H9 (cell line): ENCODE data around the gene OR51E1. TPM values are rescaled to one million over a fixed set of nuclear protein-coding genes. Genes with fewer than 3 reads are reported as not detected.

Experiments
- DNase-seq: peaks from one replicate; pipeline ENCODE4 v3.0.0-alpha.2; 2017
- H2AFZ ChIP-seq: one replicate; pipeline ENCODE4 v1.6.1; 2013; ENCODE audit warnings: mild to moderate bottlenecking, low read length, control low read depth, moderate library complexity
- H2AK5ac ChIP-seq: 2 replicates; pipeline ENCODE4 v1.6.1; 2013; ENCODE audit warnings: low read length, control low read depth, mixed read lengths; ENCODE audit not compliant: insufficient read length
- H2BK120ac ChIP-seq: one replicate; pipeline ENCODE4 v1.6.1; 2013; ENCODE audit warnings: low read depth, mild to moderate bottlenecking, low read length, control low read depth, inconsistent platforms; ENCODE audit not compliant: poor library complexity, severe bottlenecking
- H2BK12ac ChIP-seq: 2 replicates; pipeline ENCODE4 v1.6.1; 2013; ENCODE audit warnings: low read length, control low read depth, mixed read lengths, low read depth; ENCODE audit not compliant: insufficient read length
- H2BK15ac ChIP-seq: 2 replicates; pipeline ENCODE4 v1.6.1; 2013; ENCODE audit warnings: low read depth, low read length, control low read depth
- H2BK20ac ChIP-seq: one replicate; pipeline ENCODE4 v1.6.1; 2013; ENCODE audit warnings: low read depth, mild to moderate bottlenecking, low read length, control low read depth, inconsistent platforms; ENCODE audit not compliant: poor library complexity, severe bottlenecking
- H2BK5ac ChIP-seq: 2 replicates; pipeline ENCODE4 v1.6.1; 2013; ENCODE audit warnings: low read length, control low read depth, mixed read lengths; ENCODE audit not compliant: insufficient read length
- H3K14ac ChIP-seq: 2 replicates; pipeline ENCODE4 v1.6.1; 2013; ENCODE audit warnings: low read length, control low read depth; ENCODE audit not compliant: insufficient read depth
- H3K18ac ChIP-seq: 2 replicates; pipeline ENCODE4 v1.6.1; 2013; ENCODE audit warnings: low read depth, mild to moderate bottlenecking, mixed read lengths, low read length, control low read depth; ENCODE audit not compliant: insufficient read length
- H3K23ac ChIP-seq: 2 replicates; pipeline ENCODE4 v1.6.1; 2013; ENCODE audit warnings: low read length, control low read depth, mixed read lengths, low read depth; ENCODE audit not compliant: insufficient read length
- H3K23me2 ChIP-seq: 2 replicates; pipeline ENCODE4 v1.6.1; 2013; ENCODE audit warnings: low read depth, mild to moderate bottlenecking, mixed read lengths, low read length, control low read depth; ENCODE audit not compliant: insufficient read length, poor library complexity, severe bottlenecking
- H3K27ac ChIP-seq: 2 replicates; pipeline ENCODE4 v1.5.1; 2013; ENCODE audit warnings: low read length, control low read depth, mixed read lengths, low read depth; ENCODE audit not compliant: insufficient read length
- H3K27me3 ChIP-seq: 2 replicates; pipeline ENCODE4 v1.6.1; 2013; ENCODE audit warnings: low read length, control low read depth, inconsistent platforms; ENCODE audit not compliant: insufficient read depth
- H3K4ac ChIP-seq: 2 replicates; pipeline ENCODE4 v1.6.1; 2013; ENCODE audit warnings: low read depth, mild to moderate bottlenecking, control low read depth, inconsistent platforms, low read length, moderate library complexity
- H3K4me1 ChIP-seq: 2 replicates; pipeline ENCODE4 v1.6.1; 2013; ENCODE audit warnings: low read length, control low read depth, inconsistent platforms; ENCODE audit not compliant: insufficient read depth
- H3K4me2 ChIP-seq: 2 replicates; pipeline ENCODE4 v1.6.1; 2013; ENCODE audit warnings: low read length, control low read depth, mixed read lengths; ENCODE audit not compliant: insufficient read length, insufficient read depth
- H3K56ac ChIP-seq: 2 replicates; pipeline ENCODE4 v1.6.1; 2013; ENCODE audit warnings: low read depth, mild to moderate bottlenecking, mixed read lengths, low read length, control low read depth; ENCODE audit not compliant: insufficient read length
- H3K79me1 ChIP-seq: 2 replicates; pipeline ENCODE4 v1.6.1; 2013; ENCODE audit warnings: low read depth, mild to moderate bottlenecking, moderate library complexity, low read length, control low read depth, inconsistent platforms; ENCODE audit not compliant: insufficient read depth, poor library complexity, severe bottlenecking
- H3K79me2 ChIP-seq: 2 replicates; pipeline ENCODE4 v1.6.1; 2013; ENCODE audit warnings: low read length, control low read depth, inconsistent platforms; ENCODE audit not compliant: insufficient read depth
- H3K9ac ChIP-seq: 2 replicates; pipeline ENCODE4 v1.6.1; 2013; ENCODE audit warnings: low read length, control low read depth, mixed read lengths; ENCODE audit not compliant: insufficient read length; ENCODE audit errors: extremely low read depth
- H3K9me3 ChIP-seq: one replicate; pipeline ENCODE4 v1.6.1; 2013; ENCODE audit warnings: low read depth, low read length, inconsistent platforms; ENCODE audit not compliant: control insufficient read depth
- H3T11ph ChIP-seq: one replicate; pipeline ENCODE4 v1.6.1; 2013; ENCODE audit warnings: mild to moderate bottlenecking, low read length, control low read depth, inconsistent platforms
- H4K20me1 ChIP-seq: one replicate; pipeline ENCODE4 v1.6.1; 2013; ENCODE audit not compliant: control insufficient read depth, insufficient read length, insufficient read depth
- H4K5ac ChIP-seq: 2 replicates; pipeline ENCODE4 v1.6.1; 2013; ENCODE audit warnings: low read depth, mild to moderate bottlenecking, mixed read lengths, low read length, control low read depth; ENCODE audit not compliant: insufficient read length
- H4K8ac ChIP-seq: replicated peaks from 2 replicates; pipeline ENCODE4 v1.6.1; 2013; ENCODE audit warnings: low read length, control low read depth, mixed read lengths, low read depth; ENCODE audit not compliant: insufficient read length
- H4K91ac ChIP-seq: 2 replicates; pipeline ENCODE4 v1.6.1; 2013; ENCODE audit warnings: low read depth, mild to moderate bottlenecking, moderate library complexity, mixed read lengths, low read length, control low read depth; ENCODE audit not compliant: insufficient read length
- H3K27ac Mint-ChIP-seq, 3 experiments: 2 replicates in 2 of 3; 3 replicates in 1 of 3; pipeline ENCODE4 v1.8.0; 2020 to 2021; ENCODE audit warnings: mixed read lengths in 3 of 3, mild to moderate bottlenecking in 1 of 3, moderate library complexity in 1 of 3
- H3K27me3 Mint-ChIP-seq: 2 replicates; pipeline ENCODE4 v1.8.0; 2021; ENCODE audit warnings: low read depth, mild to moderate bottlenecking, moderate library complexity, mixed read lengths
- H3K36me3 Mint-ChIP-seq, 3 experiments: 2 replicates in 2 of 3; 3 replicates in 1 of 3; pipeline ENCODE4 v1.8.0; 2020 to 2021; ENCODE audit warnings: low read depth in 3 of 3, mixed read lengths in 3 of 3; ENCODE audit not compliant: insufficient read depth in 1 of 3
- H3K4me1 Mint-ChIP-seq, 2 experiments: 2 replicates each; pipeline ENCODE4 v1.8.0; 2020; ENCODE audit warnings: mixed read lengths in 2 of 2
- H3K4me3 Mint-ChIP-seq, 2 experiments: 2 replicates in 1 of 2; 3 replicates in 1 of 2; pipeline ENCODE4 v1.8.0; 2020 to 2021; ENCODE audit warnings: mild to moderate bottlenecking in 2 of 2, mixed read lengths in 2 of 2, moderate library complexity in 1 of 2
- H3K9me3 Mint-ChIP-seq, 2 experiments: 2 replicates in 1 of 2; 3 replicates in 1 of 2; pipeline ENCODE4 v1.8.0; 2020; ENCODE audit warnings: mild to moderate bottlenecking in 2 of 2, mixed read lengths in 2 of 2, moderate library complexity in 1 of 2
- WGBS: extraction: QIAGEN DNeasy Blood & Tissue Kit; methylation state at CpG from one replicate; pipeline ENCODE4 v1.1.7; 2013; ENCODE audit warnings: missing lambda C conversion rate, low lambda C conversion rate, mixed read lengths; ENCODE audit not compliant: insufficient read length; ENCODE audit errors: extremely low coverage; 5-methylcytosine and 5-hydroxymethylcytosine counted together
- total RNA-seq: library from RNA; stranded (reverse); gene quantifications from 2 replicates; pipeline ENCODE4 v1.2.1, GENCODE V29; 2021
- TF ChIP-seq, protein P1 (sequence below): fragments of 200-600 bp; sonication (generic); conservative IDR thresholded peaks from 3 replicates; pipeline ENCODE4 v1.8.0; 2021; ENCODE audit warnings: antibody characterized with exemption, mild to moderate bottlenecking

The OR51E1 gene
- total RNA-seq, 1 experiment from 2014 or later = not detected

- Mint-ChIP-seq H3K4me3 (no peak overlapping the region), H3K9me3 (no peaks in the 10 kb centered on the region; a peak in 1 of 5 replicates)
- no CpG with 5 or more reads among the region's 1 CpG for WGBS
Observed at GRCh38 chr11:4700436-4700820, 56.6 kb downstream of the OR51E1 start.

More at GRCh38 chr11:4700436-4700820, 56.6 kb downstream of the OR51E1 start:
- H3T11ph ChIP-seq = no peak overlapping the region
- H3K4me1 ChIP-seq = peaks cover 4% of the 10 kb centered on the region; the same call in 1 of the 2 replicates
- H3K14ac ChIP-seq = no peak overlapping the region
- H2AK5ac ChIP-seq = no peak overlapping the region
- H2BK12ac ChIP-seq = no peak overlapping the region
- no peaks in the 10 kb centered on the region for H3K27me3 Mint-ChIP-seq
- H4K20me1 ChIP-seq = no peaks in the 10 kb centered on the region
- no peak overlapping the region for H2BK15ac ChIP-seq
- H3K27ac Mint-ChIP-seq = no peak overlapping the region
- no peak for DNase-seq
- no peaks in the 10 kb centered on the region for H3K23me2 ChIP-seq
- H3K56ac ChIP-seq = no peak overlapping the region
- H2BK20ac ChIP-seq = no peak overlapping the region
- H4K91ac ChIP-seq = no peak overlapping the region
- no peak overlapping the region for H3K4me2 ChIP-seq
- H3K9me3 ChIP-seq = no peaks in the 10 kb centered on the region
- H3K36me3 Mint-ChIP-seq = no peaks in the 10 kb centered on the region
- no peak overlapping the region for H3K9ac ChIP-seq
- H3K27ac ChIP-seq = no peak overlapping the region
- no peak overlapping the region for H3K23ac ChIP-seq
- no peak overlapping the region for H3K18ac ChIP-seq
- no peaks in the 10 kb centered on the region for H3K79me1 ChIP-seq
- TF ChIP-seq, protein P1, sequence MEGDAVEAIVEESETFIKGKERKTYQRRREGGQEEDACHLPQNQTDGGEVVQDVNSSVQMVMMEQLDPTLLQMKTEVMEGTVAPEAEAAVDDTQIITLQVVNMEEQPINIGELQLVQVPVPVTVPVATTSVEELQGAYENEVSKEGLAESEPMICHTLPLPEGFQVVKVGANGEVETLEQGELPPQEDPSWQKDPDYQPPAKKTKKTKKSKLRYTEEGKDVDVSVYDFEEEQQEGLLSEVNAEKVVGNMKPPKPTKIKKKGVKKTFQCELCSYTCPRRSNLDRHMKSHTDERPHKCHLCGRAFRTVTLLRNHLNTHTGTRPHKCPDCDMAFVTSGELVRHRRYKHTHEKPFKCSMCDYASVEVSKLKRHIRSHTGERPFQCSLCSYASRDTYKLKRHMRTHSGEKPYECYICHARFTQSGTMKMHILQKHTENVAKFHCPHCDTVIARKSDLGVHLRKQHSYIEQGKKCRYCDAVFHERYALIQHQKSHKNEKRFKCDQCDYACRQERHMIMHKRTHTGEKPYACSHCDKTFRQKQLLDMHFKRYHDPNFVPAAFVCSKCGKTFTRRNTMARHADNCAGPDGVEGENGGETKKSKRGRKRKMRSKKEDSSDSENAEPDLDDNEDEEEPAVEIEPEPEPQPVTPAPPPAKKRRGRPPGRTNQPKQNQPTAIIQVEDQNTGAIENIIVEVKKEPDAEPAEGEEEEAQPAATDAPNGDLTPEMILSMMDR = no peak
- no peak overlapping the region for H3K4ac ChIP-seq
- no peaks in the 10 kb centered on the region for H3K79me2 ChIP-seq
- H2AFZ ChIP-seq = no peak overlapping the region
- H4K8ac ChIP-seq = no peak overlapping the region
- H2BK120ac ChIP-seq = no peak overlapping the region
- H4K5ac ChIP-seq = no peak overlapping the region
- peaks cover 20 to 22% of the 10 kb centered on the region in 2 experiments for H3K4me1 Mint-ChIP-seq
- H2BK5ac ChIP-seq = no peak overlapping the region
- H3K27me3 ChIP-seq = no peaks in the 10 kb centered on the region
